Gastroesophageal sphincter (tissue), 3 donors: ENCODE data around the gene ARMC2.

Experiments
- EP300 ChIP-seq: sonication (generic); formaldehyde crosslinking; IDR thresholded peaks from one replicate; pipeline ENCODE4 v1.6.1; 2017; ENCODE audit warnings: antibody characterized with exemption, mild to moderate bottlenecking
- POLR2A ChIP-seq, 2 donors: fragments of 450-650 bp; IDR thresholded peaks; one replicate each; pipeline ENCODE4 v1.6.1; 2017; ENCODE audit warnings: antibody characterized with exemption in 2 of 2, mild to moderate bottlenecking in 2 of 2, moderate library complexity in 1 of 2
- TF ChIP-seq, protein P1 (sequence below), 4 experiments: fragments of 200-600 bp in 2 of 4; fragments of 450-650 bp in 2 of 4; sonication (generic) in 1 of 4; IDR thresholded peaks; one replicate each; pipeline ENCODE4 v1.5.1; 2017 to 2019; ENCODE audit warnings: antibody characterized with exemption in 4 of 4, mild to moderate bottlenecking in 2 of 4, moderate library complexity in 2 of 4

DNA sequence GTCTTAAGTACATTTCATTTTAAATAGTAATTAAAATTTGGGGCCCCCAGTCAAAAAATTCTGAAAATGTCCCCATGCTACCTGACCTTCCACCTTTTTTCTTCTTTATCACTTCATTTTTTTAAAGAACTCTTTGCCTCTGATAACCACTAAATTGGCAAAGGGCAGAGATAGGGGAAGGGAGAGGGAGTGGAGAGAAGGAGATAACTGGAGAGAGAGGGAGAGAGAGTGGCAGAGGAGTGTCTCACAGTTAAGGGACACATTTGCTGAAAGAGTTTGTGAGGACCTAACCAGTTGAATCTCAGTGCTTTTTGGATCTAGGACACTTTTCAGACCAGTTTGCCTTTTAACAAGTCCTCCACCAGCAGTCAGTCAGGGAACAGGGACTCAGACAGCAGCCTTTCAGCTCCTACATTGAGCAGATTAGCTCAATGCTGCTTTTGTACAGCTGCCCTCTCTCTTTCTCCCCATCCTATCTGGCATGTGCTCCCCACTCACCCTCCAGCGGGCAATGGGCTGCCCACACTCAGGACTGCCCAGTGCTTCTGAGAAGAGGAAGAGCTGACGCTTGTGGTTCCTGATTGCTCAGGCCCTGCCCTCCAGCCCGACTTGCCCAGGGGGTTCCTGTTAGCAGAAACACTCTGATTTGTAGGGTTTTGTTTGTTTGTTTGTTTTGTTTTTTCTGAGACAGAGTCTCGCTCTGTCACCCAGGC is 14.4 kb downstream of the ARMC2 start:
- TF ChIP-seq, protein P1, sequence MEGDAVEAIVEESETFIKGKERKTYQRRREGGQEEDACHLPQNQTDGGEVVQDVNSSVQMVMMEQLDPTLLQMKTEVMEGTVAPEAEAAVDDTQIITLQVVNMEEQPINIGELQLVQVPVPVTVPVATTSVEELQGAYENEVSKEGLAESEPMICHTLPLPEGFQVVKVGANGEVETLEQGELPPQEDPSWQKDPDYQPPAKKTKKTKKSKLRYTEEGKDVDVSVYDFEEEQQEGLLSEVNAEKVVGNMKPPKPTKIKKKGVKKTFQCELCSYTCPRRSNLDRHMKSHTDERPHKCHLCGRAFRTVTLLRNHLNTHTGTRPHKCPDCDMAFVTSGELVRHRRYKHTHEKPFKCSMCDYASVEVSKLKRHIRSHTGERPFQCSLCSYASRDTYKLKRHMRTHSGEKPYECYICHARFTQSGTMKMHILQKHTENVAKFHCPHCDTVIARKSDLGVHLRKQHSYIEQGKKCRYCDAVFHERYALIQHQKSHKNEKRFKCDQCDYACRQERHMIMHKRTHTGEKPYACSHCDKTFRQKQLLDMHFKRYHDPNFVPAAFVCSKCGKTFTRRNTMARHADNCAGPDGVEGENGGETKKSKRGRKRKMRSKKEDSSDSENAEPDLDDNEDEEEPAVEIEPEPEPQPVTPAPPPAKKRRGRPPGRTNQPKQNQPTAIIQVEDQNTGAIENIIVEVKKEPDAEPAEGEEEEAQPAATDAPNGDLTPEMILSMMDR (IDR thresholded peaks at IDR 0.05), result no peak
- no peak for TF ChIP-seq EP300
- TF ChIP-seq POLR2A (IDR thresholded peaks at IDR 0.05), result no peak
